Activated T-helper 17 cell treated with anti-CD3 and anti-CD28 coated beads, Interleukin-2, amount 50 U/mL, for 72 hours (primary cell): ENCODE data around the gene CTNNBIP1. TPM values are rescaled to one million over a fixed set of nuclear protein-coding genes. Genes with fewer than 3 reads are reported as not detected.

ENCODE experiments used
- ATAC-seq: fragments of 150-1000 bp; cut with Tn5 transposase; replicated peaks from 2 replicates; pipeline ENCODE4 v1.10.0; 2021; ENCODE audit warnings: mild to moderate bottlenecking, moderate library complexity
- H3K27ac Mint-ChIP-seq: one replicate; pipeline ENCODE4 v1.8.0; 2022; ENCODE audit warnings: mixed read lengths
- H3K27me3 Mint-ChIP-seq: one replicate; pipeline ENCODE4 v1.8.0; 2022; ENCODE audit warnings: mixed read lengths
- H3K36me3 Mint-ChIP-seq: one replicate; pipeline ENCODE4 v1.8.0; 2022; ENCODE audit warnings: low read depth, mild to moderate bottlenecking, mixed read lengths
- H3K4me1 Mint-ChIP-seq: one replicate; pipeline ENCODE4 v1.8.0; 2022; ENCODE audit warnings: mixed read lengths
- H3K4me3 Mint-ChIP-seq: one replicate; pipeline ENCODE4 v1.8.0; 2022; ENCODE audit warnings: mild to moderate bottlenecking, mixed read lengths
- H3K9me3 Mint-ChIP-seq: one replicate; pipeline ENCODE4 v1.8.0; 2022; ENCODE audit warnings: mixed read lengths
- total RNA-seq, 2 donors: library from RNA; stranded (reverse); gene quantifications; one replicate each; pipeline ENCODE4 v1.2.3, GENCODE V29; 2022

The CTNNBIP1 gene
- total RNA-seq, 2 donors from 2014 or later, result 5.6 to 9.7 TPM

DNA sequence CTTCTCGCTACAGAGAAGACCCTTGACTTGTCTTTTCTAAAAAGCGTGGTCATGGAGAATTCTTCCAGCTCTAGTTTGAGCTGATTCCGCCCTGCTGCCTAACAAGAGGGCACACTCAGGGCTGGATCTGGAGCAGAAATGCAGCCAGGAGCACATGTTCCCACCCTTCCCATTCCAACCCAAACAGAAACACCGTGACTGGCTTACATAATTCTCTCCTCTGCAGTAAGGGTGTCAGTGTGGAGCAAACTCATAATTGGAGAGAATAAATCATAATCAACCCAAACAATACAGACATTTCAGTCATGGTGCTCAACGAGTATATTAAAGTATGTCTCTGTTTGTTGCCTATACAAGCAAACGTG lies 34.5 kb downstream of the CTNNBIP1 start:
- peaks cover 6% of the 10 kb centered on the region for H3K4me1 Mint-ChIP-seq
- ATAC-seq, result no peak
- H3K27ac Mint-ChIP-seq, result no peak overlapping the region
- H3K27me3 Mint-ChIP-seq, result no peaks in the 10 kb centered on the region
- no peaks in the 10 kb centered on the region for H3K36me3 Mint-ChIP-seq
- no peak overlapping the region for H3K4me3 Mint-ChIP-seq
- no peaks in the 10 kb centered on the region for H3K9me3 Mint-ChIP-seq

DNA sequence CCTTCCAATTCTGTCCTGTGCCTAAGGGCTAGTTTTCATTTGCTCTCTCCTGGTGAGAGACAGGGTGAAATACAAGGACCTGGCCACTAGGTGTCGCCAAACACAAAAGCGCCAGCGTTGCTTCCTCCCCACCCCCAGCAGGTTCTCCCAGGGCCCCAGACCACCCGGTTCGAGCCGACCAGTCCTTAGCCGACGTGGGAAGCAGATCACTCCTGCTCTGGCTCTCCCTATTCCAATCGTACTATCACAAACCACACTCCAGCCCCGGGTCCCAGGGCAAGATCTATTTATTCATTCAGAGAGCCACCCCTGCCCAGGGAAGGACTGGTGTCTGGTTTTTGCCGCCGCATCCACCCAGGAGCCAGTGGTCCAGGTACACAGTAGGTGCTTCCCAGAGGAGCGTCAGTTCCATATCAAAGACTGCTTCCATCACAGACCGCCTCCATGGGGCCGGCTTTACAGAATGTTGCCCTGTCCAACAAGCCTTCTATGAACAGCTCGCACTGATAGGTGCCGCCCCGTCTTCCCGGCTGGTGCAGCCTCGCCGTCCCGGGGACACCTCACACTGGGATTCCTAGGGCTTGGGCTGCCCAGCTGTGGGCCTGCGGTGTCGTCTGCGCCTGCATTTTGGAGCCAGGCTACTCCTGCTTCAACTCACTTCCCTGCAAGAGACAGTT lies 35.0 kb downstream of the CTNNBIP1 start:
- ATAC-seq, result peak; percentile 92
- H3K9me3 Mint-ChIP-seq, result no peaks in the 10 kb centered on the region
- peak overlapping the region; percentile 73 for H3K27ac Mint-ChIP-seq
- H3K27me3 Mint-ChIP-seq, result no peaks in the 10 kb centered on the region
- no peak overlapping the region for H3K4me3 Mint-ChIP-seq
- no peaks in the 10 kb centered on the region for H3K36me3 Mint-ChIP-seq
- peaks cover 6% of the 10 kb centered on the region for H3K4me1 Mint-ChIP-seq

DNA sequence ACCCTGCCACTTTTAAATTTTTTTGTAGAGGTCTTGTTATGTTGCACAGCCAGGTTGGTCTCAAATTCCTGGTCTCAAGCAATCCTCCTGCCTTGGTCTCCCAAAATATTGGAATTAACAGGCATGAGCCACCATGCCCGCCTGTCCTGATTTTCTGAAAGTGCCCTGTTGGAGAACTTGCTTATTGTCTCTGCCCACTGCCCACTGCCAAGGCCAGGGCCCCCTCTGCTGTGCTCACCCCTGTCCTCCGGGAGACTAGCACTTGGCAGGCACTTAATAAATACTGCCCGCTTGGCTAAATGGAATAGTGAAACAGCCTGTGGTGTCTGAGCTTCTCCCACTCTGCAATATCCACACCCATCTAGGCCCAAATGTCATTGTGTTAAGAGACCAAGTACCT lies 35.7 kb downstream of the CTNNBIP1 start:
- no peak overlapping the region for H3K4me3 Mint-ChIP-seq
- H3K27ac Mint-ChIP-seq, result peak overlapping the region; percentile 73
- H3K36me3 Mint-ChIP-seq, result no peaks in the 10 kb centered on the region
- ATAC-seq, result peak; percentile 8
- no peaks in the 10 kb centered on the region for H3K27me3 Mint-ChIP-seq
- H3K9me3 Mint-ChIP-seq, result no peaks in the 10 kb centered on the region
- H3K4me1 Mint-ChIP-seq, result peaks cover 6% of the 10 kb centered on the region

DNA sequence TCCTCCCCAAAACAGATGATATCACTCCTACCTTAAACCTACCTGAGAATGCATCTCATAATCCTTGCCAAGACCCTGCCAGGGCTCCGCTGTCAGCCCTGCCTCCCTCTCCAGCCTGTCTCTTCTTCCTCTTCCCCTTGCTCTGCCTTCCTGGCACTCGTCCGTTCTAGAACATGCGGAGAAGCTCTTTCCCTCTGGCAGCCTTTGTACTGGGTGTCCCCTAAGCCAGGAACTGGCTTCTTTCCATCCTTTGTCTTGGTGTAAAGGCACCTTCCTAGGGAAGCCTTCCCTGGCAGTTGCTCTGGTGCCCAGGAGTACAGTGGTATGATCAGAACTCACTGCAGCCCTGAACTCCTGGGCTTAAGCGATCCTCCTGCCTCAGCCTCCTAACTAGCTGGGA lies 36.1 kb downstream of the CTNNBIP1 start:
- H3K27me3 Mint-ChIP-seq, result no peaks in the 10 kb centered on the region

DNA sequence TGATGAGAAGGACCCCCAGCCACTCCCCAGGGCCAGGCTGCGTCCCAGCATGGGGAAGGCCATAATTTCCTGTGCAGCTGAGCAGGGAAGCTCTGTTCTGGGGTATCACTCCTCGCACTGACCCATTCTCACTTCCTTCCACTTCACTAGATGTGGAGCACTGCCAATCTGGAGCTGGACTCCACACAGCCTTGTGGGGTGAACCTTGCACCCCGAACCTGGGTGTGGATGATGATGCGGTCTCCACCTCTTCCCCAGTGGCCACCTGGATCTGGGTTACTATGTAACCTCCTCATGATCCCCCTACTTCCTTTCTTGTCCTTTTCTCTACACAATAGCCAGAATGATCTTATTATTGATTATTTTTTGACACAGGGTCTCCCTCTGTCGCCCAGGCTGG lies 36.7 kb downstream of the CTNNBIP1 start:
- Mint-ChIP-seq H3K27ac (no peak overlapping the region), H3K9me3 (no peaks in the 10 kb centered on the region), H3K36me3 (no peaks in the 10 kb centered on the region), H3K4me3 (no peak overlapping the region), H3K27me3 (no peaks in the 10 kb centered on the region), H3K4me1 (peaks cover 6% of the 10 kb centered on the region)
- ATAC-seq, result no peak

More for the DNA sequence above, 36.1 kb downstream of the CTNNBIP1 start:
- Mint-ChIP-seq H3K27ac (no peak overlapping the region), H3K4me3 (no peak overlapping the region), H3K9me3 (no peaks in the 10 kb centered on the region), H3K36me3 (no peaks in the 10 kb centered on the region), H3K4me1 (peaks cover 6% of the 10 kb centered on the region)
- ATAC-seq, result no peak

DNA sequence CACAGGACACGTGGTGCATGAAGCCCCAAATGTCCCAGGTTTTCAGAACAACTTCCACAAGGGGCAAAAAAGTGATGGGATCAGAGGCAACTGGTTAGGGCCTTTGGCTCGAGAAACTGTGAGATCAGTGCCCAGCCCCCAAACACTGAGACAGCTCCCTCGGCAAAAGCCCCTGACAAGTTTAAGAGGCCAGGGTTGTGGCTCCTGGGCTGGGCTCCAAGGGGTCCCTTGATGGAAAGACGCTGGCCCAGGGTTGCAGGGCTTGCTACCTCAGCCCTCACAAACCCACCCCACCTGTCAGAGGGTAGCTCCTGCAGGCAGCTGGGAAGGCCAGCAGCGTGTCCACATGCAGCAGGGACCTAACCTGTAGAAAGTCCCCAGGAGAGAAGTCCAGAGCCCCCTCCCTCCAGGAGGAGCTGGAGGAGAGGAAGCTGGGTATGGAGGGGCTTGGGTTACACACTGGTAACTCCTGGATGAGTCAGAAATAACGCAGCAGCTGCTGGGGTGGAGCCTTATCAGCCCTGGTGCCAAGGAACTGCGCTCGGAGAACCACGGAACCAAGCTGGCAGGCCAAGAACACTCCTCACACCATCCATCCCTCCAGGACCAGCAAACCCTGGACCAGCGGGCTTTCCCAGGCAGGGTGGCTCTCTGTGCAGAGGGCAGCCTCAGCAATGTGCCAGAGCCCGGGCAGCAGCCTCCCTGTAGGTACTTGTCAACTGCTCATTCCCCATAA lies 37.5 kb downstream of the CTNNBIP1 start:
- Mint-ChIP-seq H3K9me3 (no peaks in the 10 kb centered on the region), H3K27me3 (no peaks in the 10 kb centered on the region), H3K4me1 (peaks cover 6% of the 10 kb centered on the region), H3K36me3 (no peaks in the 10 kb centered on the region), H3K4me3 (no peak overlapping the region), H3K27ac (no peak overlapping the region)
- no peak for ATAC-seq

DNA sequence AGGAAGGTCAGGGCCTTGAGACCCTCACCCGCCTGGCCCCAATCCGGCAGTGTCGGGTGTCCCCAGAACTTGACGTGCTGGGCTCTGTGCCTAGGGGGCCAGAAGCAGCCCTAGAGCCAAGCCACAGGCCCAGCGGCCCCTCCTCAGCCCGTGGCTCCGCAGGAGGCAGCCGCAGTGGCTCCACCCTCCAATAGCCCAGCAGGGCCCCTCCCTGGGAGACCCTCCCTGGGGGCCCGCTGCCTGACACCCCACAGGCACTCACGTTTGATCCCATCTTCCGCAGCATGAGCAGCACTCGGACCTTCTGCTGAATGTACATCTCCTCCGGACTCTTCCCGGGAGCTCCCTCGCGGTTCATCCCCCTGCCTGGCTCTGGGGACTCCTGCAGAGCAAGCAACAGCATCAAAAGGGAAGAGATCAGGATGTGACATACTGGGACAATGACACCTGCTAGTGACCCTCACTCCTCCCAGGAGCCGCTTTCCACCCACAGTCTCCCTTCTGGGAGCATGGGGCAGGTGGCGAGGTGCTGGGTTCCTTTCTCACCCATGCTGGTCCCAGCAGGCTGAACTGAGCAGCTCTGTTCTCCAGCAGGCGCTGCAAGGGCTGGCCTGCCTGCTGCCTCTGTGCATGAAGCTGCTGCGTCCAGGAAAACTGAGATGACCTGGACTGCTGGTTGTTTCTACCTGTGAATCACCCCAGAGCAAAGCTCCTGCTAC lies 38.2 kb downstream of the CTNNBIP1 start:
- no peaks in the 10 kb centered on the region for H3K36me3 Mint-ChIP-seq
- no peak overlapping the region for H3K27ac Mint-ChIP-seq
- H3K9me3 Mint-ChIP-seq, result no peaks in the 10 kb centered on the region
- H3K27me3 Mint-ChIP-seq, result no peaks in the 10 kb centered on the region
- peaks cover 8% of the 10 kb centered on the region for H3K4me1 Mint-ChIP-seq
- no peak for ATAC-seq
- H3K4me3 Mint-ChIP-seq, result no peak overlapping the region

DNA sequence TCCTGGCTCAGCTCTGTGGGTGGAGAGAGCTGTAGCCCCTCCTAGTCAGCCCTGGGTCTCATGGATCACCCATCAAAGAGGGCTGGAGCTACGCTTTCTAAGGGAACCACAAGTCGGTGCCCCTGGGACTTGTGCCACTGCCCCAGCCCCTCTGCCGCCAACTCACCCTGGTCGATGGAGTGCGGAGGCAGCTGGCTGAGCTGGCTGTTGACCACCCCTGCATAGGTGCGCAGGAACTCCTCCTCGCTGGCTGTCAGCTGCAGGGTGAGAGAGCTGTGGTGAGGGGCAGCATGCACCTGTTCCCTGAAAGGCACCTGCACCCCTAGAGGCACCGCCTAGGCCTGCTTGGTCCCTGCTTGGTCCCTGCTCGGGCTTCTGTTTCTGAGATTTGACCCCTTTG lies 39.0 kb downstream of the CTNNBIP1 start:
- peaks cover 10% of the 10 kb centered on the region for H3K4me1 Mint-ChIP-seq
- no peak overlapping the region for H3K27ac Mint-ChIP-seq
- ATAC-seq, result no peak
- H3K27me3 Mint-ChIP-seq, result no peaks in the 10 kb centered on the region
- no peaks in the 10 kb centered on the region for H3K36me3 Mint-ChIP-seq
- H3K9me3 Mint-ChIP-seq, result no peaks in the 10 kb centered on the region
- H3K4me3 Mint-ChIP-seq, result no peak overlapping the region

DNA sequence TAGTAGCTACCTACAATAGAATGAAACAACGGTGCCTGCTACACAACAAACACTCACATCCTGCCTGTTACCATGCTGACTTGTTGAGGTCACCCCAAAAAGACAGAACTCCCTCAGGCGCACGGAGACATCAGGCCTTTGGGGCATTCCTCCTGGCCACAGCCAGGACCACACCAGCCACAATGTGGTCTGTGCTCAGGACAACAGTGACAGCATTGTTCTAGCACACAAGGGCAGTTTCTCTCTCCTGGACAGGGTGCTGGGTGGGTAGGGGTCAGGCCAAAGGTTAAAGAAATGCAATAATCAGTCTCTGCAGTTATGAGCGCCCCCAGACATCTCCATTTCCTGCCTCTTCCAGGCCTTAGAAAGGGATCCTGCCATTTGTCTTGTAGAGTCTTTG lies 39.5 kb downstream of the CTNNBIP1 start:
- H3K4me3 Mint-ChIP-seq, result no peak overlapping the region
- peaks cover 10% of the 10 kb centered on the region for H3K4me1 Mint-ChIP-seq

DNA sequence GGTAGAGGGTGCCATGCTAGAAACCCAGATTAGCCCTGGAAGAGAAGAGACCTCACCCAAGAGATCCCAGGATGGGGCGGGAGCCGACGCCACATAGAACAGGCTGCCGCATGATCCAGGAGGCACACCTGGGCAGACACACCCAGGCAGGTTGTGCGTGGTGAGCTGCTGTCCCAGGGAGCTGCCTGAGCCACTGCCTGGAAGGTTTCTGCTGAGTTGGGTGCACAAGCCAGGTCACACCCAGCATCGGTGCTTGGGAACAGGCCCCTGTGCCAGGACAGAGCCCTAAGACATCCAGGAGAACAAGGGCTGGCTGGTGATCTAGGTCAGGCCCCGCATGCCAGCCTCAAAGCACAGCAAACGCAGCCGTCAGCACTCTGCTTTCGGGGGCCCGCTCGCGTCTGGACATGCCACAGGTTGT lies 40.2 kb downstream of the CTNNBIP1 start:
- Mint-ChIP-seq H3K4me3 (no peak overlapping the region), H3K4me1 (peaks cover 6% of the 10 kb centered on the region), H3K27me3 (no peaks in the 10 kb centered on the region), H3K27ac (peak overlapping the region; percentile 20), H3K9me3 (no peaks in the 10 kb centered on the region), H3K36me3 (no peaks in the 10 kb centered on the region)
- no peak for ATAC-seq

More for the DNA sequence above, 39.5 kb downstream of the CTNNBIP1 start:
- Mint-ChIP-seq H3K36me3 (no peaks in the 10 kb centered on the region), H3K9me3 (no peaks in the 10 kb centered on the region), H3K27ac (no peak overlapping the region), H3K27me3 (no peaks in the 10 kb centered on the region)
- ATAC-seq, result no peak

DNA sequence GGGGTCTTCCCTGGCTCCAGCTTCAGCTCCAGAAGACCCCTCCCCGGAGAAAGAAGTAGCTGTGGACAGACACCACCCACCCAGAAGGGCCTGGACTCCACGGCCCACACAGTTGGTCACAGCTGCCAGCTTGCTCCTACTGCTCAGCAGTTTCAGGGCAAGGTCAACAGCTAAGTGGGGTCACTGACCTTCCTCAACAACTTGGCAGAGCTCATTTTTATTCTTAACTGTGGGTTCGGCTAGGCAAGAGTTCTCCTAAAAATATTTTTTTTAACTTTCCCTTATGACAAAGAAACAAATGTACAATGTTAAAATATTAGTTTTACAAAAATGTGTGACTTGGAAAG lies 41.9 kb downstream of the CTNNBIP1 start:
- H3K9me3 Mint-ChIP-seq, result no peaks in the 10 kb centered on the region
- no peaks in the 10 kb centered on the region for H3K36me3 Mint-ChIP-seq
- H3K27ac Mint-ChIP-seq, result no peak overlapping the region
- ATAC-seq, result no peak
- no peaks in the 10 kb centered on the region for H3K27me3 Mint-ChIP-seq
- peaks cover 5% of the 10 kb centered on the region for H3K4me1 Mint-ChIP-seq
- no peak overlapping the region for H3K4me3 Mint-ChIP-seq

DNA sequence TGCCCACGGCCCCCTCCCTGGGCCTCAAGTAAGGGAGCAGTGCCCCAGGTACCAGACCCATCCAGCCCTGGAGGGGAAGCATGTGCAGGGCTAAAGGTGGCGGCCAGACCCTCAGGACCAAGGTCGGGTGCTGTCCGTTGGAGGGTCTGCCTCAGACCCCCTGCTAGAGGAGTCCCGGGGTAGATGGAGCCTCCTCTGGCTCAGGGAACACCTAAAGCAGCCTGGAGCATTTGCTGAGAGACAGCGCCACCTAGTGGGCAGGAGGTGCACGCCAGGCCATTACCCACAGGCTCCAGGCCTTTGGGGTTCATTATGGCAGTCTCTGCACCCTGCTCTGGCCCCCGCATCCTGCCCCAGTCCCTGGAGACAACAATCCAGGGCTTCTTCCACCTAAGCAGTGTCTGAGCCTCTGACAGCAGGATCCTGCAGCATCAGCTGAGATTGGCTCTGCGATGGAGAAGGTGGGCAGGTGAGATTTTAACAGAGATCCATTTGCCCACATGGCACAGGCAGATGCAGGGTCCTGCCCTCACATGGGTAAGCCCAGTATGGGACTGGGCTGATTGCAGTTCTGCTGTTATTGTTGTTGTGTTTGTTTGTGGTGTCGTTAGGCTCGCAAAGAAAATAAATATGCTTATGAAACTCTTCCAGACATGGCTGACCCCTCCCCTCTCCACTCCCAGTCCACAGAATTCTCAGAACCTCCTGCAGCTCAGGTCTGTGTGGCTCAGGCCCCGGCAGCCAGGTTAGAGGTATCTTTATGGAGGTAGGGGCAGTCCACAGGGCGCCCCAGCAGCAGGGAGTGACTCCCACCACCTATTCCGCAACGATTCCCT lies 42.4 kb downstream of the CTNNBIP1 start:
- Mint-ChIP-seq H3K4me3 (no peak overlapping the region), H3K4me1 (peaks cover 5% of the 10 kb centered on the region), H3K9me3 (no peaks in the 10 kb centered on the region), H3K27me3 (no peaks in the 10 kb centered on the region), H3K27ac (no peak overlapping the region), H3K36me3 (no peaks in the 10 kb centered on the region)
- ATAC-seq, result peak; percentile 97

DNA sequence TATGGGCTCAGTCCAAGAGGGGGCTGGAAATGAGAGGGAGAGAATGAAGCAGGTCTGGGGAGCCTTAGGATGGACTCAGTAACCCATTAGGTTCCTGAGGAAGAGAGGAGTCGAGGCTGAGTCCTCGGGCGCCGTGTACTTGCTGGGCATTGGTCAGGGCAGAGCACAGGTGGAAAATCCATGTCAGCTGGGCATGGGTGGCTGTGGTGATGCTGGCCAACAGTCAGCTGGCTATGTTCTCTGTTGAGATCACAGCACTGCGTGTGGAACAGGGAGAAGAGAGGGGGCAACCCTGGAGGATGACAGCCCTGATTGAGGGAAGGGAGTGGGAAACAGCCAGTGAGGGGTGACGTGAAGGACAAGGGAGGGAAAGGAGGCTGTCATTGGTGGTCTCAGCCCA lies 43.2 kb downstream of the CTNNBIP1 start:
- H3K27ac Mint-ChIP-seq, result peak overlapping the region; percentile 59

DNA sequence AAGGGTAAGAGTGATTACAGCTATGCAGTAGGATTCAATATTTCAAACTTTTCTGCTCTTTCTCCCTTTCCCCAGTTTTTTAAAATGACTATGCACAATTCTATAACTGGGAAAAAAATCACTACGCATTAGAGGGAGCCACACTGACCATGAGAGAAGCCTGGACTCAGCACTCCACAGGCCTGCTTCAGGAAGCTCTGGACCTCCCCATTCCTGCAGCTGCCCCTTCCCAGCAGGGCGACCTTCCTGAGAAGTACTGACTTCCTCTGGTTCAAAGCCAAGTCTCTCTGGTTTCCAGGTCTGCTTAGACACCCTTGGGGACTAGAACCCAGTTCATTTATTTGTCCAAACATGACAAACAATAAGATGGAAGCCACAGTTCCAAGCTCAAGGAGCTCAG lies 44.3 kb downstream of the CTNNBIP1 start:
- Mint-ChIP-seq H3K9me3 (no peaks in the 10 kb centered on the region), H3K4me3 (no peak overlapping the region), H3K27me3 (no peaks in the 10 kb centered on the region), H3K27ac (no peak overlapping the region), H3K36me3 (no peaks in the 10 kb centered on the region), H3K4me1 (peaks cover 5% of the 10 kb centered on the region)
- no peak for ATAC-seq

More for the DNA sequence above, 43.2 kb downstream of the CTNNBIP1 start:
- ATAC-seq, result no peak
- Mint-ChIP-seq H3K36me3 (no peaks in the 10 kb centered on the region), H3K9me3 (no peaks in the 10 kb centered on the region), H3K4me3 (no peak overlapping the region), H3K4me1 (peaks cover 5% of the 10 kb centered on the region), H3K27me3 (no peaks in the 10 kb centered on the region)
